IMR-90 (cell line): ENCODE data around the gene RAB33B. TPM values are rescaled to one million over a fixed set of nuclear protein-coding genes. Genes with fewer than 3 reads are reported as not detected.

Experiments used
- ATAC-seq: fragments of 200-7000 bp; cut with Tn5 transposase; 2 replicates; pipeline ENCODE4 v1.9.1; 2020; ENCODE audit warnings: low read depth, mild to moderate bottlenecking, moderate library complexity
- BruUV-seq: library from RNA; stranded (reverse); fragments of 400-500 nt; replicated peaks from 2 replicates; lab custom pipeline; 2021; lab: Mats Ljungman, UMichigan
- CTCF ChIA-PET: fragments of 300-600 bp; formaldehyde crosslinking; extraction: SDS; loops from one replicate; lab custom pipeline; 2021; ENCODE audit warnings: antibody characterized with exemption; lab: Yijun Ruan, JAX
- POLR2A ChIA-PET: fragments of 300-600 bp; sonication (Branson Sonifier 250); formaldehyde crosslinking; loops from one replicate; lab custom pipeline; 2022; ENCODE audit warnings: antibody characterized with exemption; ENCODE audit not compliant: unreplicated experiment; lab: Charles Lee
- DNase-seq: peaks from one replicate; pipeline ENCODE4 v3.0.0; 2013
- H2AFZ ChIP-seq: replicated peaks from 2 replicates; pipeline ENCODE3; 2013; ENCODE audit warnings: low read length, mild to moderate bottlenecking; ENCODE audit not compliant: poor library complexity
- H2AK5ac ChIP-seq: 2 replicates; pipeline ENCODE4 v1.6.1; 2013; ENCODE audit warnings: low read depth, low read length, inconsistent platforms
- H2AK9ac ChIP-seq: replicated peaks from 2 replicates; pipeline ENCODE3; 2013; ENCODE audit warnings: mild to moderate bottlenecking, low read depth, low read length, moderate library complexity; ENCODE audit not compliant: poor library complexity
- H2BK120ac ChIP-seq: 2 replicates; pipeline ENCODE4 v1.6.1; 2013; ENCODE audit warnings: low read depth, low read length, inconsistent platforms
- H2BK15ac ChIP-seq: 3 replicates; pipeline ENCODE4 v1.6.1; 2013; ENCODE audit warnings: low read depth, low read length, inconsistent platforms
- H2BK20ac ChIP-seq: 2 replicates; pipeline ENCODE4 v1.6.1; 2013; ENCODE audit warnings: low read depth, mild to moderate bottlenecking, inconsistent platforms, low read length, moderate library complexity
- H2BK5ac ChIP-seq: 2 replicates; pipeline ENCODE4 v1.6.1; 2013; ENCODE audit warnings: mild to moderate bottlenecking, low read depth, low read length, inconsistent platforms; ENCODE audit not compliant: poor library complexity, severe bottlenecking
- H3K14ac ChIP-seq: replicated peaks from 2 replicates; pipeline ENCODE4 v1.6.1; 2013; ENCODE audit warnings: low read depth, low read length, inconsistent platforms
- H3K18ac ChIP-seq: 2 replicates; pipeline ENCODE4 v1.6.1; 2013; ENCODE audit warnings: low read depth, low read length, control low read depth
- H3K23ac ChIP-seq: 2 replicates; pipeline ENCODE4 v1.6.1; 2013; ENCODE audit warnings: low read depth, low read length, inconsistent platforms
- H3K27ac ChIP-seq: 2 replicates; pipeline ENCODE4 v1.5.1; 2013; ENCODE audit warnings: mild to moderate bottlenecking, control low read depth, low read length; ENCODE audit not compliant: insufficient read depth
- H3K27me3 ChIP-seq: 2 replicates; pipeline ENCODE4 v1.6.1; 2013; ENCODE audit warnings: low read length; ENCODE audit not compliant: control insufficient read depth, insufficient read depth
- H3K36me3 ChIP-seq: 2 replicates; pipeline ENCODE4 v1.6.1; 2013; ENCODE audit warnings: low read length, mixed read lengths; ENCODE audit not compliant: control insufficient read depth, insufficient read depth
- H3K4ac ChIP-seq: 2 replicates; pipeline ENCODE4 v1.6.1; 2013; ENCODE audit warnings: low read depth, low read length, inconsistent platforms
- H3K4me1 ChIP-seq: 2 replicates; pipeline ENCODE4 v1.6.1; 2013; ENCODE audit warnings: low read length, mixed read lengths; ENCODE audit not compliant: control insufficient read depth, insufficient read depth
- H3K4me2 ChIP-seq: 2 replicates; pipeline ENCODE4 v1.6.1; 2013; ENCODE audit warnings: low read depth, mild to moderate bottlenecking, control low read depth, low read length, moderate library complexity
- H3K4me3 ChIP-seq: 2 replicates; pipeline ENCODE4 v1.5.1; 2013; ENCODE audit warnings: low read depth, mild to moderate bottlenecking, control low read depth, low read length, moderate library complexity; ENCODE audit not compliant: insufficient read depth
- H3K56ac ChIP-seq: 2 replicates; pipeline ENCODE4 v1.6.1; 2013; ENCODE audit warnings: low read length, inconsistent platforms; ENCODE audit not compliant: insufficient read depth; ENCODE audit errors: extremely low read depth
- H3K79me1 ChIP-seq, 2 experiments: 2 replicates each; pipeline ENCODE4 v1.6.1; 2013; ENCODE audit warnings: low read length in 2 of 2, inconsistent platforms in 1 of 2, low read depth in 1 of 2
- H3K9ac ChIP-seq: 2 replicates; pipeline ENCODE4 v1.6.1; 2013; ENCODE audit warnings: low read depth, low read length, control low read depth
- H3K9me1 ChIP-seq: 2 replicates; pipeline ENCODE4 v1.6.1; 2013; ENCODE audit warnings: low read length, inconsistent platforms; ENCODE audit not compliant: insufficient read depth
- H3K9me3 ChIP-seq: 2 replicates; pipeline ENCODE4 v1.6.1; 2013; ENCODE audit warnings: low read length; ENCODE audit not compliant: control insufficient read depth, insufficient read depth
- H4K20me1 ChIP-seq: 2 replicates; pipeline ENCODE4 v1.6.1; 2013; ENCODE audit warnings: low read length, inconsistent platforms; ENCODE audit not compliant: insufficient read depth
- H4K5ac ChIP-seq: 2 replicates; pipeline ENCODE4 v1.6.1; 2013; ENCODE audit warnings: mild to moderate bottlenecking, low read depth, low read length, control low read depth
- H4K8ac ChIP-seq, 2 experiments: 2 replicates each; pipeline ENCODE4 v1.6.1; 2013; ENCODE audit warnings: low read depth in 2 of 2, low read length in 2 of 2, control low read depth in 1 of 2, inconsistent platforms in 1 of 2
- H4K91ac ChIP-seq: 2 replicates; pipeline ENCODE4 v1.6.1; 2013; ENCODE audit warnings: low read depth, low read length, inconsistent platforms; ENCODE audit not compliant: insufficient read depth
- NFE2L2 ChIP-seq: fragments of 150-350 bp; IDR thresholded peaks from 2 replicates; pipeline ENCODE4 v1.6.1; 2016; ENCODE audit warnings: low read depth, mild to moderate bottlenecking, low read length
- POLR2A ChIP-seq: IDR thresholded peaks from 2 replicates; pipeline ENCODE4 v1.6.1; 2012; ENCODE audit warnings: mild to moderate bottlenecking, low read depth, low read length
- RCOR1 ChIP-seq: IDR thresholded peaks from 2 replicates; pipeline ENCODE4 v1.6.1; 2012; ENCODE audit warnings: mild to moderate bottlenecking, low read length, improper control_type of control experiment; ENCODE audit not compliant: insufficient replicate concordance
- RFX5 ChIP-seq: IDR thresholded peaks from 2 replicates; pipeline ENCODE4 v1.8.0; 2012; ENCODE audit warnings: low read depth, mild to moderate bottlenecking, low read length, moderate library complexity
- WGBS, 2 experiments: methylation state at CpG; one replicate each; pipeline versions ENCODE4 v1.1.5 to v1.1.7; 2013; ENCODE audit warnings: missing lambda C conversion rate in 2 of 2; ENCODE audit not compliant: insufficient read length in 1 of 2; ENCODE audit errors: extremely low coverage in 2 of 2; 5-methylcytosine and 5-hydroxymethylcytosine counted together
- dilution Hi-C: fragments of 300-500 bp; cut with HindIII; formaldehyde crosslinking; loops from one replicate; pipeline ENCODE4 v1.14.3; 2018; ENCODE audit warnings: low sequenced_read_pairs; ENCODE audit not compliant: unreplicated experiment
- in situ Hi-C: fragments of 300-500 bp; cut with MboI; formaldehyde crosslinking; loops from 3 replicates; pipeline ENCODE4 v1.14.3; 2019; ENCODE audit warnings: low sequenced_read_pairs, inconsistent platforms, mixed read lengths
- intact Hi-C: fragments of 100-400 bp; cut with micrococcal nuclease; formaldehyde crosslinking; loops from 2 replicates; pipeline ENCODE4 v1.10.0; 2022
- polyA plus RNA-seq, 3 experiments: library from polyadenylated mRNA; depleted of rRNA; stranded (reverse); fragments of >200 nt; gene quantifications; 2 replicates each; pipeline ENCODE4 v1.2.3, GENCODE V29; 2012; ENCODE audit warnings: low replicate concordance in 1 of 3
- total RNA-seq: library from RNA; depleted of rRNA; stranded (reverse); fragments of >200 nt; gene quantifications from 2 replicates; pipeline ENCODE4 v1.2.3, GENCODE V29; 2012

Gene RAB33B
- total and polyA plus RNA-seq, 2 of the 4 experiments (the other 2 are of a cell fraction), result 3.7 to 7.3 TPM

DNA sequence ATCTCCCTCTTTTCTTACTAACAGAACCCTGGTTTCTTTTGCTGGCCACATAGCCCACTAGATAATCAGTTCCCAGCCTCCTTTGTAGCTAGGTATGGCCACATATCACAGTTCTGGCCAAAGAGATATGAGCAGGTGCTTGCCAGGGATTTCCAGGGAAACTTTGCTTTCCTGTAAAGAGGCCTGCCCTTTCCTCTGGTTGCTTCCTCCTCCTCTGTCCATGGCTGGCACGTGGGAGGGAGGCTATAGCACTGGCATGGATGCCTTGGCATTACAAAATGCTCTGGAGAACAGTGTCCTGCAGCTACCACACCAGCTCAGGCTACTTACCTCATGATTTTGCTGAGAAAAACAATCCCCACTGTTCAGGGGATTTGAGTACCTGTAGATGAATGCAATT lies 27.5 kb downstream of the RAB33B start:
- no peak for ATAC-seq
- H3K56ac ChIP-seq, result no peak overlapping the region
- H3K9ac ChIP-seq, result no peak overlapping the region
- H3K4ac ChIP-seq, result no peak overlapping the region
- H4K8ac ChIP-seq, result no peak overlapping the region
- H2AFZ ChIP-seq, result no peak overlapping the region
- H2BK5ac ChIP-seq, result no peak overlapping the region
- H2AK9ac ChIP-seq, result peak overlapping the region; percentile 31
- H2BK20ac ChIP-seq, result no peak overlapping the region
- no peak overlapping the region for H4K91ac ChIP-seq
- no peak overlapping the region for H4K5ac ChIP-seq
- no peak for DNase-seq
- no TSS peak for BruUV-seq
- no peak overlapping the region for H2BK120ac ChIP-seq
- no peaks in the 10 kb centered on the region for H3K36me3 ChIP-seq
- ChIA-PET CTCF (no interaction called here), POLR2A (no interaction called here)
- H3K4me1 ChIP-seq, result peaks cover 3% of the 10 kb centered on the region; the same call in 1 of the 2 replicates
- H4K20me1 ChIP-seq, result no peaks in the 10 kb centered on the region
- no peak overlapping the region for H2BK15ac ChIP-seq
- intact Hi-C loops, result no loop called here
- dilution Hi-C loops, result no loop called here
- no peaks in the 10 kb centered on the region for H3K9me3 ChIP-seq
- H3K23ac ChIP-seq, result no peak overlapping the region
- no peak overlapping the region for H3K18ac ChIP-seq
- H3K4me2 ChIP-seq, result no peak overlapping the region
- no peaks in the 10 kb centered on the region for H3K79me1 ChIP-seq
- H3K14ac ChIP-seq, result no peak overlapping the region
- H3K27ac ChIP-seq, result no peak overlapping the region
- in situ Hi-C loops, result no loop called here
- H2AK5ac ChIP-seq, result no peak overlapping the region
- TF ChIP-seq POLR2A (no peak), NFE2L2 (no peak), RCOR1 (no peak), RFX5 (no peak)
- no peaks in the 10 kb centered on the region; the same call in 1 of the 2 replicates for H3K9me1 ChIP-seq
- no peaks in the 10 kb centered on the region for H3K27me3 ChIP-seq
- no CpG with 5 or more reads among the region's 1 CpG for WGBS, 2 experiments
- H3K4me3 ChIP-seq, result no peak overlapping the region
